Esophagus (tissue), 2 donors: ENCODE results near the gene ACY1. TPM values are rescaled to one million over a fixed set of nuclear protein-coding genes. Genes with fewer than 3 reads are reported as not detected.
A peak's percentile ranks its signal among the peaks of the same experiment; 100 is the strongest.

Source experiments
- H3K27ac ChIP-seq, 2 donors: one replicate each; pipeline ENCODE4 v1.5.1; 2013; ENCODE audit warnings: low read depth in 2 of 2, mild to moderate bottlenecking in 2 of 2, inconsistent platforms in 1 of 2, low read length in 1 of 2, moderate library complexity in 1 of 2
- H3K27me3 ChIP-seq, 2 donors: one replicate each; pipeline ENCODE4 v1.6.1; 2013; ENCODE audit warnings: low read length in 2 of 2, control low read depth in 1 of 2, mild to moderate bottlenecking in 1 of 2; ENCODE audit not compliant: insufficient read depth in 2 of 2, control insufficient read depth in 1 of 2
- H3K36me3 ChIP-seq, 2 donors: one replicate each; pipeline ENCODE4 v1.6.1; 2013; ENCODE audit warnings: low read length in 1 of 2; ENCODE audit not compliant: control insufficient read depth in 2 of 2, insufficient read depth in 2 of 2
- H3K4me1 ChIP-seq, 2 donors: one replicate each; pipeline ENCODE4 v1.6.1; 2013; ENCODE audit warnings: low read length in 1 of 2; ENCODE audit not compliant: control insufficient read depth in 2 of 2, insufficient read depth in 2 of 2
- H3K4me3 ChIP-seq, 2 donors: one replicate each; pipeline ENCODE4 v1.5.1; 2013; ENCODE audit warnings: low read length in 2 of 2, mild to moderate bottlenecking in 2 of 2, low read depth in 1 of 2, moderate library complexity in 1 of 2
- H3K9me3 ChIP-seq, 2 donors: one replicate each; pipeline ENCODE4 v1.6.1; 2013; ENCODE audit warnings: mild to moderate bottlenecking in 2 of 2, low read depth in 1 of 2, low read length in 1 of 2, moderate library complexity in 1 of 2; ENCODE audit not compliant: control insufficient read depth in 2 of 2, insufficient read depth in 1 of 2
- WGBS, 2 donors: extraction: QIAGEN DNeasy Blood & Tissue Kit; methylation state at CpG; one replicate each; pipeline ENCODE4 v1.1.7; 2013; 5-methylcytosine and 5-hydroxymethylcytosine counted together
- polyA plus RNA-seq, 2 donors: library from polyadenylated mRNA; stranded (reverse); fragments of 200-250 nt; gene quantifications; one replicate each; pipeline ENCODE4 v1.2.3, GENCODE V29; 2013
- donor health status: healthy with polysubstance abuse.
- donor health status: Bipolar disorder and iron deficiency.

Gene ACY1
- polyA plus RNA-seq, 2 donors = 22.4 to 23.2 TPM

DNA sequence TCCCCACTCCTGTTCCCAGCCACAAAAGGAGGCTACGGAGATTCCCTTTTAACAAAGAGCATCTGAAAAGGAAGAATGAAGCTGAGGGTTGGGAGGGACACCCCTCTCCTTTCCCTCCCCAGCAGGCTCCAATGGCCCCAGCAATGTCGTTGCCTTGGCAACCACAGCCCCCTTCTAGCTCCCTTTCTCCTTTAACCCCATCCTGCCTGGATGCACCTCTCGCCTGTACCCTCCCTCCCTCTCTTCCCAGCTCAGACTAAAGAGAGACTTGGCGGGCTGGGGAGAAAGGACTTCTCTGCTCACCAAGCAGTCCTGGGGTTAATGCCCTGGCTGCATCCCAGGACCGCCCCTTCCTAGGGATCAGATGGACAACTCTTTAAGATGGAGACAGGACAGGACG, 19.4 kb downstream of the ACY1 start:
- Histone ChIP-seq H3K36me3 (no peaks in the 10 kb centered on the region), H3K9me3 (no peaks in the 10 kb centered on the region), H3K27ac (no peak overlapping the region), H3K4me1 (peaks cover 3 to 25% of the 10 kb centered on the region in 2 donors), H3K27me3 (no peaks in the 10 kb centered on the region), H3K4me3 (no peak overlapping the region)
- 76 to 80% methylated on average over 6 of the region's 6 CpGs for WGBS, 2 donors

DNA sequence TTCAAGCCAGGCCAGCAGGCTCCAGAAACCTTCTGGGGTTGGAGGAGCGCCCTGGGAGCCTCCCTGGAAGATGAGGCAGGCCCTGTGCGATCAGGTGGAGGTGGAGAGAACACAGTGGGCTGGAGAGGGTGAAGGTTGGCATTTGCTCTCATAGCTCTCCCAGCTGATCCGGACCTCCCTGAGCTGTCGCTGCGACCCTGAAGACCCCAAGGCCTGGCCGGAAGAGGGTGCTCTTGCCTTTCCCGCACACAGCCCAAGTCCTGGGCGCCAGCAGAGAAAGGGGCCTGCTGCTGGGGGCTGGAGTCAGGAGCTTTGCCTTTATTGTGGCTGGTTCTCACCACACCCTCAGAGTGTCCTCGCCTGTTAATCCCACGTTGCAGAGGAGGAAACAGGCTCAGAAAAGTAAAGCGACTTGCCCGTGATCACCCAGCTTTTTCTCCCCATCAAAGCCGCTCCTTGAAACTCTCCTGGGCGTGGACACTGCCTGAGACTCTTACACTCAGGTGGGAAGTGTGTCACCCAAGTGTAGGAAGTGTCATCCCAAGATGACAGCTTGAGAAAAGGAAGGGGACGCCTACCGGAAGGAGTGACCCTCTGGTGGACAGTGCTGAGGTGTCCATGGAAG, 20.9 kb downstream of the ACY1 start:
- Histone ChIP-seq H3K9me3 (no peaks in the 10 kb centered on the region), H3K27ac (peak overlapping the region in 1 of 2 donors; percentile 23), H3K27me3 (no peaks in the 10 kb centered on the region), H3K36me3 (no peaks in the 10 kb centered on the region), H3K4me1 (peaks cover 3 to 25% of the 10 kb centered on the region in 2 donors), H3K4me3 (no peak overlapping the region)
- WGBS, 2 donors = 56 to 61% methylated on average over 16 of the region's 16 CpGs

- Histone ChIP-seq H3K4me1 (peaks cover 3 to 25% of the 10 kb centered on the region in 2 donors), H3K27me3 (no peaks in the 10 kb centered on the region), H3K9me3 (no peaks in the 10 kb centered on the region), H3K4me3 (no peak overlapping the region), H3K27ac (peak overlapping the region in 1 of 2 donors; percentile 23), H3K36me3 (no peaks in the 10 kb centered on the region)
- WGBS, 2 donors = 79 to 82% methylated on average over 3 to 4 of the region's 4 CpGs
These were observed 21.6 kb downstream of the ACY1 start for GRCh38 chr3:52004906-52005395.

- 9 to 11% methylated on average over 15 of the region's 15 CpGs for WGBS, 2 donors
- Histone ChIP-seq H3K4me1 (peaks cover 3 to 25% of the 10 kb centered on the region in 2 donors), H3K4me3 (no peak overlapping the region), H3K36me3 (no peaks in the 10 kb centered on the region), H3K9me3 (no peaks in the 10 kb centered on the region), H3K27me3 (no peaks in the 10 kb centered on the region), H3K27ac (no peak overlapping the region)
These were observed 22.2 kb downstream of the ACY1 start for GRCh38 chr3:52005571-52005986.

DNA sequence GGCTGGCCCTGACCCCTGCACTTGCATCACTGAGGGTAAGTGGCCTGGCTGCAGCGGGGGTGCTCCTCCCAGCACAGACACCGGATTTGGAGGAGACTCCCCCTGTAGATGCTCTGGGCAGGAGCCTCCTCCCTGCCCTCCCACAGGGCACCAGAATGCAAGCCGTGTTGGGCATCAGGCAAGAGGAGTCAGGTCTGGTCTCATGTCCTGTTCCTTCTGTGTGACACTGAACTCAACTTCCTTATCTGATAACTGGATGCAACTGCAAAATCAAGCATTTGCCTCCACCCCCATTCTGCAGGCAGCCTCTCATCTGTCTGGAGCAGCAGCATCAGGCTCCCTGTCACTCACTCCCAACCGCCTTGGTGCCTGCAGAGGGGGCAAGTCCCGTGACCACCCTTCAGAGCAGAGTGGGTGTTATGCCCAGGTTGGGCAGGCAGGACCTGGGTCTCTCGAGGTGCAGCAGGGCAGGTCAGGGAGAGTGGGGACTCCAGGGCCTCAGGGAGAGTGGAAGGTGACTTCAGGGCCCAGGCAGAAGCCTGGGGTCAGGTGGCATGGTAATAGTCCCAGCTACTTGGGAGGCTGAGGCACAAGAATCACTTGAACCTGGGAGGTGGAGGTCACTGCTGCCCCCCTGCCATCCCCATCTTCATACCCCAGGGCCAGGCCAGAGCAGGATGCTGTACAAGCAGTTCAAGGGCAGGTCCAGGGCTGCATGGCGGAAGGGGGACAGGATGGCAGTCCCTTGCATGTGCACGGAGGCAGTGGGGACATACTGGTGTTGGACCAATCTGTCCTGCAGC, 22.9 kb downstream of the ACY1 start:
- Histone ChIP-seq H3K36me3 (no peaks in the 10 kb centered on the region), H3K4me3 (no peak overlapping the region), H3K27ac (no peak overlapping the region)

GRCh38 chr3:52006820-52007133, 23.4 kb downstream of the ACY1 start:
- Histone ChIP-seq H3K9me3 (no peaks in the 10 kb centered on the region), H3K36me3 (no peaks in the 10 kb centered on the region)
- WGBS, 2 donors = 88 to 92% methylated on average over 6 of the region's 6 CpGs

More for the DNA sequence above, 22.9 kb downstream of the ACY1 start:
- H3K27me3 ChIP-seq = no peaks in the 10 kb centered on the region
- peaks cover 3 to 25% of the 10 kb centered on the region in 2 donors for H3K4me1 ChIP-seq
- H3K9me3 ChIP-seq = no peaks in the 10 kb centered on the region
- 58 to 61% methylated on average over 8 of the region's 8 CpGs for WGBS, 2 donors

DNA sequence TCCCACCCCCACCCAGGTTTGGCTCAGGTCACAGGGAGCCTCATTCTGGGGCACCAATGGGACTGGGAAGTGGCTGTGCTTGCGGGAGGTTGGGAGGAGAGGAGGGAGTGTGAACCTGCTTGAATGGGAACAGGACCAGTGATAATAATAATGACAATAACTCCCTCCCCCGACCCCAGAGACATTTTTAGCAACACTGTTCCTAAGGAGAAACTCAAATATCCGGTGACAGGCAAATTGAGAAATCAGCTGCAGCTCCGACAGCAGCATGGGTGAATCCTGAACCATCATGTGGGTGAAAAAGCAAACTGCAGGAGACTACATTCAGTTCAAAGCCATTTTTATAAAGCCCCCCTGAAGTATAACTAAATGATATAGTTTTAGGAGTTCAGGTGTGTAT, 24.0 kb downstream of the ACY1 start:
- Histone ChIP-seq H3K36me3 (no peaks in the 10 kb centered on the region), H3K4me1 (peaks cover 3 to 20% of the 10 kb centered on the region in 2 donors), H3K27ac (no peak overlapping the region), H3K9me3 (no peaks in the 10 kb centered on the region), H3K4me3 (no peak overlapping the region), H3K27me3 (no peaks in the 10 kb centered on the region)
- WGBS, 2 donors = 61 to 81% methylated on average over 4 of the region's 4 CpGs

More at GRCh38 chr3:52006820-52007133, 23.4 kb downstream of the ACY1 start:
- Histone ChIP-seq H3K27ac (no peak overlapping the region), H3K4me1 (peaks cover 3 to 21% of the 10 kb centered on the region in 2 donors), H3K27me3 (no peaks in the 10 kb centered on the region), H3K4me3 (no peak overlapping the region)

GRCh38 chr3:52010431-52010830, 27.1 kb downstream of the ACY1 start:
- Histone ChIP-seq H3K4me3 (no peak overlapping the region), H3K27ac (no peak overlapping the region), H3K27me3 (no peaks in the 10 kb centered on the region), H3K36me3 (no peaks in the 10 kb centered on the region), H3K9me3 (no peaks in the 10 kb centered on the region), H3K4me1 (peaks cover 3 to 9% of the 10 kb centered on the region in 2 donors)

DNA sequence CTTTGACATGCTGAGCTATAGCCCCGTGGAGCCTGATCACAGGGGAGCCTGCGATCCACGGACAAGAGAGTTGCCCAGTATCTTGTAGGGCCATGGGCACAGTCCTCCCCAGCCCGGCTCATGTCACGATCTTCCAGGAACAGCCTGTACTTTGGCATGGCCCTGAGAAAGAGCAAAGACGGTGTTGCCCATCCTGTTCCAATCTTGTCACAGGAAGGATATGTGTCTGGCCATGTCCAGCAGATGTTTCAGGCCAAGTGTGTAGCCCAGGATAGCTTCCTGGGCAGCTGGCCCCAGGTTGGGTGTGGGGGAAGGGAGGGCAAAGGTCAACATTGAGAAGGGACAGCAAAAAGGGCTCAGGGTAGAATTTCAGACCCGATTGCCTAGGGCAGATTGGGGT, 29.4 kb downstream of the ACY1 start:
- Histone ChIP-seq H3K27ac (no peak overlapping the region), H3K27me3 (no peaks in the 10 kb centered on the region), H3K36me3 (no peaks in the 10 kb centered on the region), H3K9me3 (no peaks in the 10 kb centered on the region), H3K4me1 (no peaks in the 10 kb centered on the region), H3K4me3 (no peak overlapping the region)
- 69 to 81% methylated on average over 7 of the region's 7 CpGs for WGBS, 2 donors
